HepG2 (cell line): ENCODE results near the gene RNF5. TPM values are rescaled to one million over a fixed set of nuclear protein-coding genes. Genes with fewer than 3 reads are reported as not detected.

Source experiments
- ATAC-seq: fragments of 200-7000 bp; cut with Tn5 transposase; 3 replicates; pipeline ENCODE4 v1.9.1; 2020; ENCODE audit warnings: mild to moderate bottlenecking, moderate library complexity
- BruUV-seq: library from RNA; stranded (reverse); fragments of 400-500 nt; replicated peaks from 2 replicates; lab custom pipeline; 2021; lab: Mats Ljungman, UMichigan
- CTCF ChIA-PET: fragments of 300-600 bp; formaldehyde crosslinking; extraction: SDS; loops from one replicate; lab custom pipeline; 2021; ENCODE audit warnings: low total read pairs, inconsistent platforms, low intra/inter-chr PET ratio; lab: Yijun Ruan, JAX
- POLR2A ChIA-PET: fragments of 350-600 bp; sonication (Branson Sonifier 250); formaldehyde crosslinking; loops from one replicate; lab custom pipeline; 2020; ENCODE audit warnings: antibody characterized with exemption, inconsistent platforms; lab: Yijun Ruan, JAX
- DNase-seq: peaks from one replicate; pipeline ENCODE4 v3.0.0-alpha.2; 2015; ENCODE audit warnings: low spot score
- FAIRE-seq: peaks from 3 replicates; lab custom pipeline; 2011; peaks lifted over from hg19 to GRCh38; lab: Jason Lieb, UNC
- H2AFZ ChIP-seq: one replicate; pipeline ENCODE4 v1.6.1; 2011; ENCODE audit warnings: low read length, inconsistent platforms
- H3K27ac ChIP-seq: fragments of 300-600 bp; 3 replicates; pipeline ENCODE4 v1.8.0; 2011; ENCODE audit warnings: mixed run types, mild to moderate bottlenecking, mixed read lengths, low read length, inconsistent platforms; ENCODE audit not compliant: insufficient read depth; ENCODE audit errors: extremely low read length
- H3K27me3 ChIP-seq, 2 experiments: fragments of 200-600 bp in 1 of 2; 2 replicates in 1 of 2; 3 replicates in 1 of 2; pipeline versions ENCODE4 v1.6.0 to v1.8.0; 2011; ENCODE audit warnings: low read length in 2 of 2, mild to moderate bottlenecking in 2 of 2, moderate library complexity in 2 of 2, inconsistent platforms in 1 of 2; ENCODE audit not compliant: insufficient read depth in 2 of 2, control insufficient read depth in 1 of 2
- H3K36me3 ChIP-seq, 2 experiments: fragments of 200-600 bp in 1 of 2; replicated peaks in 1 of 2; 2 replicates in 1 of 2; 3 replicates in 1 of 2; pipeline versions ENCODE4 v1.5.1 to v1.8.0; 2011; ENCODE audit warnings: low read length in 2 of 2, inconsistent platforms in 1 of 2; ENCODE audit not compliant: insufficient read depth in 2 of 2, control insufficient read depth in 1 of 2
- H3K4me1 ChIP-seq: 2 replicates; pipeline ENCODE4 v1.5.1; 2012; ENCODE audit warnings: low read length, inconsistent platforms; ENCODE audit not compliant: insufficient read depth
- H3K4me2 ChIP-seq: 2 replicates; pipeline ENCODE4 v1.6.0; 2011; ENCODE audit warnings: low read depth, low read length, inconsistent platforms
- H3K4me3 ChIP-seq, 3 experiments: fragments of 200-600 bp in 1 of 3; sonication (generic), shearing (Covaris generic) in 1 of 3; replicated peaks in 1 of 3; 2 replicates each; pipeline ENCODE4 v1.5.1; 2011 to 2016; ENCODE audit warnings: low read length in 3 of 3, inconsistent platforms in 2 of 3, low read depth in 2 of 3, mild to moderate bottlenecking in 2 of 3, control low read depth in 1 of 3, mixed read lengths in 1 of 3; ENCODE audit not compliant: insufficient read depth in 1 of 3
- H3K79me2 ChIP-seq: one replicate; pipeline ENCODE4 v1.6.1; 2011; ENCODE audit warnings: low read length, inconsistent platforms; ENCODE audit not compliant: insufficient read depth
- H3K9ac ChIP-seq: 2 replicates; pipeline ENCODE4 v1.6.0; 2011; ENCODE audit warnings: mild to moderate bottlenecking, low read depth, low read length, inconsistent platforms; ENCODE audit not compliant: insufficient read depth
- H3K9me3 ChIP-seq: 2 replicates; pipeline ENCODE4 v1.5.1; 2012; ENCODE audit warnings: mild to moderate bottlenecking, low read length
- H4K20me1 ChIP-seq: 2 replicates; pipeline ENCODE4 v1.6.0; 2011; ENCODE audit warnings: inconsistent platforms, mild to moderate bottlenecking, low read length, moderate library complexity; ENCODE audit not compliant: insufficient read depth
- ARNTL ChIP-seq: sonication (generic); formaldehyde crosslinking; IDR thresholded peaks from 2 replicates; pipeline ENCODE4 v1.4.0; 2020; ENCODE audit warnings: mild to moderate bottlenecking, missing genetic modification reagents
- BORCS8-MEF2B ChIP-seq: sonication (generic); formaldehyde crosslinking; IDR thresholded peaks from 2 replicates; pipeline ENCODE4 v1.8.0; 2022; ENCODE audit warnings: mild to moderate bottlenecking, missing genetic modification reagents
- FOXK2 ChIP-seq: fragments of 450-650 bp; IDR thresholded peaks from 2 replicates; pipeline ENCODE4 v1.6.1; 2016
- HDAC2 ChIP-seq: sonication (generic); formaldehyde crosslinking; IDR thresholded peaks from 2 replicates; pipeline ENCODE4 v1.4.0; 2020; ENCODE audit warnings: missing genetic modification reagents
- HOXA5 ChIP-seq: sonication (generic); formaldehyde crosslinking; IDR thresholded peaks from 2 replicates; pipeline ENCODE4 v1.4.0; 2020; ENCODE audit warnings: missing genetic modification reagents
- NFATC3 ChIP-seq: sonication (generic); formaldehyde crosslinking; IDR thresholded peaks from 2 replicates; pipeline ENCODE4 v1.5.1; 2020; ENCODE audit warnings: mild to moderate bottlenecking, missing genetic modification reagents
- PHF5A ChIP-seq: IDR thresholded peaks from one replicate; pipeline ENCODE4 v1.6.1; 2018; ENCODE audit warnings: low read depth, missing genetic modification reagents; ENCODE audit not compliant: unreplicated experiment
- RELA ChIP-seq: sonication (generic); formaldehyde crosslinking; IDR thresholded peaks from 2 replicates; pipeline ENCODE4 v1.4.0; 2020; ENCODE audit warnings: missing genetic modification reagents
- SNAI1 ChIP-seq: sonication (generic); formaldehyde crosslinking; IDR thresholded peaks from 2 replicates; pipeline ENCODE4 v1.5.0; 2020; ENCODE audit warnings: mild to moderate bottlenecking, missing genetic modification reagents, borderline replicate concordance
- ZC3H4 ChIP-seq: sonication (generic); formaldehyde crosslinking; IDR thresholded peaks from 2 replicates; pipeline ENCODE4 v1.4.0; 2020; ENCODE audit warnings: missing genetic modification reagents, borderline replicate concordance
- ZNF337 ChIP-seq: sonication (generic); formaldehyde crosslinking; IDR thresholded peaks from 2 replicates; pipeline ENCODE4 v1.5.1; 2020; ENCODE audit warnings: missing genetic modification reagents, low read depth, mild to moderate bottlenecking, borderline replicate concordance
- ZNF589 ChIP-seq: sonication (generic); formaldehyde crosslinking; conservative IDR thresholded peaks from 2 replicates; pipeline ENCODE4 v1.8.0; 2022; ENCODE audit warnings: mild to moderate bottlenecking, moderate library complexity, missing genetic modification reagents
- ZNF616 ChIP-seq: sonication (generic); formaldehyde crosslinking; IDR thresholded peaks from 2 replicates; pipeline ENCODE4 v1.5.0; 2020; ENCODE audit warnings: low read depth, mild to moderate bottlenecking, missing genetic modification reagents
- ZNF710 ChIP-seq: sonication (generic); formaldehyde crosslinking; IDR thresholded peaks from 2 replicates; pipeline ENCODE4 v1.5.0; 2020; ENCODE audit warnings: mild to moderate bottlenecking, missing genetic modification reagents, borderline replicate concordance
- ZNF781 ChIP-seq: sonication (generic); formaldehyde crosslinking; IDR thresholded peaks from 2 replicates; pipeline ENCODE4 v1.5.1; 2020; ENCODE audit warnings: borderline replicate concordance, mild to moderate bottlenecking, missing genetic modification reagents; ENCODE audit errors: not compliant biosample characterization
- WGBS: methylation state at CpG from one replicate; pipeline ENCODE4 v1.1.6; 2017; ENCODE audit warnings: low lambda C conversion rate; 5-methylcytosine and 5-hydroxymethylcytosine counted together
- in situ Hi-C: cut with HindIII; loops from 2 replicates; pipeline ENCODE4 v1.10.0; 2017; ENCODE audit warnings: low pct_unique_long_range_greater_than_20kb; ENCODE audit not compliant: extremely low pct_ligation_motif_present
- intact Hi-C: fragments of 100-400 bp; cut with micrococcal nuclease; formaldehyde crosslinking; loops from one replicate; pipeline ENCODE4 v1.10.0; 2022; ENCODE audit not compliant: unreplicated experiment
- polyA plus RNA-seq, 8 experiments: library from polyadenylated mRNA; depleted of rRNA in 3 of 8; stranded (reverse) in 7 of 8; unstranded in 1 of 8; fragments of >200 nt; fragmentation: Illumina TruSeq in 4 of 8; extraction: Trizol in 4 of 8; gene quantifications; 2 replicates each; pipeline versions ENCODE4 v1.2.1 to v1.2.3, GENCODE V29; 2011 to 2016; ENCODE audit warnings: low read depth in 4 of 8, missing spikeins in 1 of 8, mixed read lengths in 1 of 8; ENCODE audit not compliant: insufficient read depth in 1 of 8
- total RNA-seq, 5 experiments: library from RNA; depleted of rRNA; stranded (reverse); fragments of >200 nt; fragmentation: Illumina TruSeq; extraction: Trizol; gene quantifications; 2 replicates each; pipeline ENCODE4 v1.2.3, GENCODE V29; 2016; ENCODE audit warnings: low read depth in 1 of 5
- TF ChIP-seq, protein P1 (sequence below): IDR thresholded peaks from 2 replicates; pipeline ENCODE4 v1.6.1; 2016
- TF ChIP-seq, protein P2 (sequence below): sonication (generic); formaldehyde crosslinking; IDR thresholded peaks from 2 replicates; pipeline ENCODE4 v1.4.0; 2020; ENCODE audit warnings: missing genetic modification reagents

RNF5 gene
- total and polyA plus RNA-seq, 2 of the 13 experiments (the other 11 are each of a cell fraction or from before 2014, with no cell fraction given), result 98.0 to 131 TPM

DNA sequence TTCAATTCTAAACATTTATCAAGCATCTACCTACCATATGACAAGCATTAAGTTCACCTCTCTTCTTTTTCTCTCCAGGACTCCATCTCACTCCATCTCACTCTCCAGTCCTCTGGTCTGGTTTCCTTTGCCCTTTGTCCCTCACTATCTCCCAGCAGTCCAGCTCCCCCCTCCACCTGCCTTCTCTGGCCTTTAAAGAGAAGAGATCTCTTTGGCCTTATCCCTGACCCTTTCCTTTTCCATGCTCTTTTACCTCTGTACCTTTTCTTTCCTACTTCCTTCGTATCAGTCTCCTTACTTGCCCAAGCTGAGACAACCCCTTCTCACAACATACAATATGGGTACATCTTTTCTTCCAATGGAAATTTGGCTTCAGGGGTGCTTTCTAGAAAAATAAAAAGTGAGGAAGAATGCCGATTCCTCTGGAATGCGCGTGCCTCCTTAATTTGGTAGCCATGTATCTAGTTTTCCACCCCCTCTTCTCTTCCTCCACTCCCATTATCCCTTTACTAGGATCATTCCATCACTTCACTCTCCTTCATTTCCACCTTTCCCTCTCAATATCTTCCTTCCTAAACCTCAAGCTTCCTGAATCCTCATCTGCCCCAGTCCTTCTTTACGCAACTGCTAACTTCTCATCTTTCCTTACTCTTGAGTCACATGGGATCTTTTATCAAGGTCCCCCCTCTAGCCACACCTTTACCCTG lies 1.6 kb upstream of the RNF5 start:
- ChIA-PET CTCF (no interaction called here), POLR2A (interaction anchor here (0.7 to 5.8 kb wide), 17 partner anchors 9 to 795 kb away, joined by 3 to 127 read pairs (median 8); partner anchors contain the start of genes ATF6B, FKBPL, GPANK1 and GPSM3)
- Histone ChIP-seq H3K4me2 (peak overlapping the region; percentile 98), H3K9ac (peak overlapping the region; percentile 90), H3K36me3 (peaks cover 14 to 19% of the 10 kb centered on the region in 2 experiments; a peak in 4 of 5 replicates), H4K20me1 (no peaks in the 10 kb centered on the region), H2AFZ (no peak overlapping the region), H3K27me3 (no peaks in the 10 kb centered on the region; a peak in 1 of 5 replicates), H3K79me2 (peaks cover 56% of the 10 kb centered on the region), H3K27ac (peak overlapping the region; percentile 97), H3K9me3 (no peaks in the 10 kb centered on the region), H3K4me1 (peaks cover 60% of the 10 kb centered on the region), H3K4me3 (peak overlapping the region; percentile 96 to 98 (median 98))
- TSS peak; percentile 31 for BruUV-seq
- 1% methylated on average over 5 of the region's 5 CpGs for WGBS
- FAIRE-seq, result no peak
- in situ Hi-C loops (no loop called here), intact Hi-C loops (loop anchor here (2.0 to 5.0 kb wide), 2 partner anchors 58 to 1091 kb away; no protein-coding TSS in a partner anchor)
- no peak for ATAC-seq
- no peak for DNase-seq
- TF ChIP-seq ARNTL (CRISPR knock-in tag) (no peak), ZNF710 (CRISPR knock-in tag) (0 out of 2 replicates have a peak, but pooled peaks have one; percentile 23), PHF5A (CRISPR knock-in tag) (peak; percentile 18), FOXK2 (0 out of 2 replicates have a peak, but pooled peaks have one; percentile 28), RELA (CRISPR knock-in tag) (no peak), ZC3H4 (CRISPR knock-in tag) (0 out of 2 replicates have a peak, but pooled peaks have one; percentile 4), SNAI1 (CRISPR knock-in tag) (0 out of 2 replicates have a peak, but pooled peaks have one; percentile 15), NFATC3 (CRISPR knock-in tag) (peak; percentile 14; the same call in 1 of the 2 replicates), ZNF781 (CRISPR knock-in tag) (no peak), HDAC2 (CRISPR knock-in tag) (0 out of 2 replicates have a peak, but pooled peaks have one; percentile 10), ZNF589 (CRISPR knock-in tag) (0 out of 2 replicates have a peak, but pooled peaks have one; percentile 19), ZNF616 (CRISPR knock-in tag) (0 out of 2 replicates have a peak, but pooled peaks have one; percentile 35), ZNF337 (CRISPR knock-in tag) (0 out of 2 replicates have a peak, but pooled peaks have one; percentile 1), HOXA5 (0 out of 2 replicates have a peak, but pooled peaks have one; percentile 14), BORCS8-MEF2B (CRISPR knock-in tag) (no peak)
- TF ChIP-seq, protein P1, sequence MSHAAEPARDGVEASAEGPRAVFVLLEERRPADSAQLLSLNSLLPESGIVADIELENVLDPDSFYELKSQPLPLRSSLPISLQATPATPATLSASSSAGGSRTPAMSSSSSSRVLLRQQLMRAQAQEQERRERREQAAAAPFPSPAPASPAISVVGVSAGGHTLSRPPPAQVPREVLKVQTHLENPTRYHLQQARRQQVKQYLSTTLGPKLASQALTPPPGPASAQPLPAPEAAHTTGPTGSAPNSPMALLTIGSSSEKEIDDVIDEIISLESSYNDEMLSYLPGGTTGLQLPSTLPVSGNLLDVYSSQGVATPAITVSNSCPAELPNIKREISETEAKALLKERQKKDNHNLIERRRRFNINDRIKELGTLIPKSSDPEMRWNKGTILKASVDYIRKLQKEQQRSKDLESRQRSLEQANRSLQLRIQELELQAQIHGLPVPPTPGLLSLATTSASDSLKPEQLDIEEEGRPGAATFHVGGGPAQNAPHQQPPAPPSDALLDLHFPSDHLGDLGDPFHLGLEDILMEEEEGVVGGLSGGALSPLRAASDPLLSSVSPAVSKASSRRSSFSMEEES, result peak; percentile 30; the same call in 1 of the 2 replicates
- TF ChIP-seq, protein P2, sequence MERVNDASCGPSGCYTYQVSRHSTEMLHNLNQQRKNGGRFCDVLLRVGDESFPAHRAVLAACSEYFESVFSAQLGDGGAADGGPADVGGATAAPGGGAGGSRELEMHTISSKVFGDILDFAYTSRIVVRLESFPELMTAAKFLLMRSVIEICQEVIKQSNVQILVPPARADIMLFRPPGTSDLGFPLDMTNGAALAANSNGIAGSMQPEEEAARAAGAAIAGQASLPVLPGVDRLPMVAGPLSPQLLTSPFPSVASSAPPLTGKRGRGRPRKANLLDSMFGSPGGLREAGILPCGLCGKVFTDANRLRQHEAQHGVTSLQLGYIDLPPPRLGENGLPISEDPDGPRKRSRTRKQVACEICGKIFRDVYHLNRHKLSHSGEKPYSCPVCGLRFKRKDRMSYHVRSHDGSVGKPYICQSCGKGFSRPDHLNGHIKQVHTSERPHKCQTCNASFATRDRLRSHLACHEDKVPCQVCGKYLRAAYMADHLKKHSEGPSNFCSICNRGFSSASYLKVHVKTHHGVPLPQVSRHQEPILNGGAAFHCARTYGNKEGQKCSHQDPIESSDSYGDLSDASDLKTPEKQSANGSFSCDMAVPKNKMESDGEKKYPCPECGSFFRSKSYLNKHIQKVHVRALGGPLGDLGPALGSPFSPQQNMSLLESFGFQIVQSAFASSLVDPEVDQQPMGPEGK (CRISPR knock-in tag), result peak; percentile 37; the same call in 1 of the 2 replicates
